ENCODE results near the gene TTBK1.

- TF ChIP-seq CTCF (IDR thresholded peaks at IDR 0.05; ENCODE audit: insufficient read depth, low read length) (no peak), GABPA (IDR thresholded peaks at IDR 0.05; ENCODE audit: low read depth) (no peak), POLR2AphosphoS5 (IDR thresholded peaks at IDR 0.05; ENCODE audit: low read depth) (no peak), REST (IDR thresholded peaks at IDR 0.05; ENCODE audit: insufficient replicate concordance, low read depth) (no peak), SPI1 (IDR thresholded peaks at IDR 0.05; ENCODE audit: borderline replicate concordance, low read depth) (no peak)
Measured at GRCh38 chr6:43204271-43205105, 38.8 kb upstream of the TTBK1 start.
